GM23338 (cell line): Measurements from ENCODE around the gene BLTP2. TPM values are rescaled to one million over a fixed set of nuclear protein-coding genes. Genes with fewer than 3 reads are reported as not detected.

Source experiments
- ATAC-seq: fragments of 200-7000 bp; cut with Tn5 transposase; 3 replicates; pipeline ENCODE4 v1.9.1; 2020
- DNase-seq: peaks from one replicate; pipeline ENCODE4 v3.0.0-alpha.2; 2015; ENCODE audit warnings: low spot score
- H2AFZ ChIP-seq: fragments of 200-600 bp; sonication (generic); 2 replicates; pipeline ENCODE4 v1.8.0; 2016; ENCODE audit warnings: antibody characterized with exemption, mild to moderate bottlenecking, moderate library complexity
- H3F3A ChIP-seq: fragments of 200-600 bp; sonication (generic); replicated peaks from 2 replicates; pipeline ENCODE4 v1.8.0; 2017; ENCODE audit warnings: antibody characterized with exemption, mixed run types, low read depth
- H3K27ac ChIP-seq: fragments of 200-600 bp; sonication (generic); 2 replicates; pipeline ENCODE4 v1.6.1; 2016; ENCODE audit warnings: low read depth
- H3K27me3 ChIP-seq: fragments of 200-600 bp; sonication (generic); 2 replicates; pipeline ENCODE4 v1.8.0; 2016; ENCODE audit warnings: mild to moderate bottlenecking, mixed run types, moderate library complexity; ENCODE audit not compliant: insufficient read depth
- H3K36me3 ChIP-seq: fragments of 200-600 bp; sonication (generic); 2 replicates; pipeline ENCODE4 v1.8.0; 2016; ENCODE audit warnings: mild to moderate bottlenecking; ENCODE audit not compliant: insufficient read depth
- H3K4me1 ChIP-seq: fragments of 200-600 bp; sonication (generic); 2 replicates; pipeline ENCODE4 v1.8.0; 2016; ENCODE audit warnings: mild to moderate bottlenecking, moderate library complexity; ENCODE audit not compliant: insufficient read depth
- H3K4me2 ChIP-seq: fragments of 200-600 bp; sonication (generic); 2 replicates; pipeline ENCODE4 v1.7.1; 2017; ENCODE audit warnings: mixed run types
- H3K4me3 ChIP-seq: fragments of 200-600 bp; sonication (generic); 2 replicates; pipeline ENCODE4 v1.6.1; 2016; ENCODE audit warnings: mixed run types
- H3K79me2 ChIP-seq: fragments of 200-600 bp; sonication (generic); replicated peaks from 2 replicates; pipeline ENCODE4 v1.8.0; 2017; ENCODE audit warnings: mild to moderate bottlenecking; ENCODE audit not compliant: insufficient read depth
- H3K9me2 ChIP-seq: fragments of 200-600 bp; sonication (generic); 2 replicates; pipeline ENCODE4 v1.8.0; 2017; ENCODE audit not compliant: insufficient read depth
- H4K20me1 ChIP-seq: fragments of 200-600 bp; sonication (generic); replicated peaks from 2 replicates; pipeline ENCODE4 v1.8.0; 2017; ENCODE audit warnings: mild to moderate bottlenecking; ENCODE audit not compliant: insufficient read depth
- H3K27ac Mint-ChIP-seq: 2 replicates; pipeline ENCODE4 v1.8.0; 2020; ENCODE audit warnings: inconsistent platforms, mild to moderate bottlenecking, moderate library complexity, mixed read lengths
- H3K27me3 Mint-ChIP-seq: 3 replicates; pipeline ENCODE4 v1.8.0; 2022; ENCODE audit warnings: low read depth, mild to moderate bottlenecking, moderate library complexity, mixed read lengths, inconsistent platforms; ENCODE audit not compliant: insufficient read depth, poor library complexity
- H3K36me3 Mint-ChIP-seq: 3 replicates; pipeline ENCODE4 v1.8.0; 2021; ENCODE audit warnings: low read depth, mild to moderate bottlenecking, inconsistent platforms, moderate library complexity, mixed read lengths
- H3K4me1 Mint-ChIP-seq: 3 replicates; pipeline ENCODE4 v1.8.0; 2020; ENCODE audit warnings: mild to moderate bottlenecking, inconsistent platforms, mixed read lengths
- H3K4me3 Mint-ChIP-seq: 3 replicates; pipeline ENCODE4 v1.8.0; 2021; ENCODE audit warnings: moderate library complexity, mild to moderate bottlenecking, inconsistent platforms, mixed read lengths
- H3K9me3 Mint-ChIP-seq: 3 replicates; pipeline ENCODE4 v1.8.0; 2020; ENCODE audit warnings: moderate library complexity, mild to moderate bottlenecking, inconsistent platforms, mixed read lengths
- CREB1 ChIP-seq: fragments of 250-450 bp; sonication (Bioruptor Pico); IDR thresholded peaks from 2 replicates; pipeline ENCODE4 v1.5.0; 2020; ENCODE audit warnings: low read depth, mild to moderate bottlenecking, moderate library complexity
- ETS1 ChIP-seq: IDR thresholded peaks from 2 replicates; pipeline ENCODE4 v1.6.1; 2016; ENCODE audit warnings: antibody characterized with exemption
- EZH2 ChIP-seq: fragments of 200-600 bp; sonication (generic); IDR thresholded peaks from one replicate; pipeline ENCODE4 v1.8.0; 2017; ENCODE audit warnings: antibody characterized with exemption, mild to moderate bottlenecking, low read depth; ENCODE audit not compliant: unreplicated experiment
- POLR2AphosphoS5 ChIP-seq: IDR thresholded peaks from 2 replicates; pipeline ENCODE4 v1.6.1; 2016; ENCODE audit warnings: antibody characterized with exemption, low read depth
- REST ChIP-seq: IDR thresholded peaks from one replicate; pipeline ENCODE4 v1.6.1; 2018; ENCODE audit warnings: antibody characterized with exemption; ENCODE audit not compliant: unreplicated experiment
- STAT1 ChIP-seq: IDR thresholded peaks from one replicate; pipeline ENCODE4 v1.6.1; 2016; ENCODE audit warnings: antibody characterized with exemption; ENCODE audit not compliant: unreplicated experiment
- ZNF114 ChIP-seq: fragments of 250-450 bp; sonication (Bioruptor Pico); IDR thresholded peaks from 2 replicates; pipeline ENCODE4 v1.5.0; 2020; ENCODE audit warnings: mild to moderate bottlenecking, moderate library complexity
- ZNF331 ChIP-seq: fragments of 250-450 bp; sonication (Bioruptor Pico); IDR thresholded peaks from 2 replicates; pipeline ENCODE4 v1.5.0; 2020; ENCODE audit warnings: low read depth, mild to moderate bottlenecking, moderate library complexity
- ZNF462 ChIP-seq: fragments of 250-450 bp; sonication (Bioruptor Pico); IDR thresholded peaks from 2 replicates; pipeline ENCODE4 v1.5.0; 2020; ENCODE audit warnings: mild to moderate bottlenecking, moderate library complexity
- polyA plus RNA-seq: library from polyadenylated mRNA; unstranded; fragments of >200 nt; fragmentation: Nextera tagmentation; extraction: Ambion mirVana; gene quantifications from 2 replicates; pipeline ENCODE4 v1.2.1, GENCODE V29; 2016
- total RNA-seq: library from RNA; depleted of rRNA; stranded (reverse); fragments of >200 nt; shearing (Covaris generic); gene quantifications from 2 replicates; pipeline ENCODE4 v1.2.3, GENCODE V29; 2014

The BLTP2 gene
- total and polyA plus RNA-seq, 2 experiments from 2014 or later = 58.6 to 166 TPM

GRCh38 chr17:28689011-28689410 lies 44.1 kb upstream of the BLTP2 start (continued):
- TF ChIP-seq REST = no peak
- TF ChIP-seq ZNF114 = no peak

- no peak overlapping the region for H2AFZ ChIP-seq
- H3K4me1 Mint-ChIP-seq = no peaks in the 10 kb centered on the region
- TF ChIP-seq REST (no peak), ZNF114 (no peak), ZNF331 (CRISPR knock-in tag) (no peak), ETS1 (no peak), POLR2AphosphoS5 (no peak), EZH2 (no peak), ZNF462 (no peak), CREB1 (CRISPR knock-in tag) (no peak), STAT1 (no peak)
Measured at GRCh38 chr17:28688481-28688880, 43.5 kb upstream of the BLTP2 start.

More at GRCh38 chr17:28688481-28688880, 43.5 kb upstream of the BLTP2 start:
- Histone ChIP-seq H3F3A (no peaks in the 10 kb centered on the region), H3K4me1 (no peaks in the 10 kb centered on the region), H3K4me3 (no peak overlapping the region), H3K27me3 (no peaks in the 10 kb centered on the region), H4K20me1 (peaks cover 2% of the 10 kb centered on the region), H3K36me3 (peaks cover 77% of the 10 kb centered on the region), H3K27ac (no peak overlapping the region), H3K4me2 (no peak overlapping the region), H3K9me2 (no peaks in the 10 kb centered on the region), H3K79me2 (no peaks in the 10 kb centered on the region)
- Mint-ChIP-seq H3K9me3 (no peaks in the 10 kb centered on the region), H3K36me3 (peaks cover 97% of the 10 kb centered on the region), H3K27ac (no peak overlapping the region), H3K4me3 (no peak overlapping the region), H3K27me3 (peaks cover 4% of the 10 kb centered on the region)
- DNase-seq (no peak), ATAC-seq (no peak)
